PFSK-1 (cell line): ENCODE data around the gene OLIG2.

ENCODE experiments used
- POLR2AphosphoS5 ChIP-seq: IDR thresholded peaks from 2 replicates; pipeline ENCODE4 v1.6.1; 2012; ENCODE audit warnings: low read depth, mild to moderate bottlenecking, control low read depth, low read length, moderate library complexity
- SIN3A ChIP-seq: IDR thresholded peaks from 2 replicates; pipeline ENCODE4 v1.6.1; 2012; ENCODE audit warnings: mild to moderate bottlenecking, low read length, moderate library complexity, borderline replicate concordance; ENCODE audit not compliant: insufficient read depth
- TAF1 ChIP-seq: IDR thresholded peaks from 2 replicates; pipeline ENCODE4 v1.6.1; 2012; ENCODE audit warnings: low read length, control low read depth, borderline replicate concordance; ENCODE audit not compliant: insufficient read depth
- TF ChIP-seq, protein P1 (sequence below), 2 experiments: IDR thresholded peaks; 2 replicates each; pipeline versions ENCODE4 v1.6.1 to v1.8.0; 2011 to 2012; ENCODE audit warnings: low read depth in 2 of 2, low read length in 2 of 2, control low read depth in 1 of 2, inconsistent platforms in 1 of 2, mild to moderate bottlenecking in 1 of 2, moderate library complexity in 1 of 2; ENCODE audit not compliant: insufficient read depth in 1 of 2

DNA sequence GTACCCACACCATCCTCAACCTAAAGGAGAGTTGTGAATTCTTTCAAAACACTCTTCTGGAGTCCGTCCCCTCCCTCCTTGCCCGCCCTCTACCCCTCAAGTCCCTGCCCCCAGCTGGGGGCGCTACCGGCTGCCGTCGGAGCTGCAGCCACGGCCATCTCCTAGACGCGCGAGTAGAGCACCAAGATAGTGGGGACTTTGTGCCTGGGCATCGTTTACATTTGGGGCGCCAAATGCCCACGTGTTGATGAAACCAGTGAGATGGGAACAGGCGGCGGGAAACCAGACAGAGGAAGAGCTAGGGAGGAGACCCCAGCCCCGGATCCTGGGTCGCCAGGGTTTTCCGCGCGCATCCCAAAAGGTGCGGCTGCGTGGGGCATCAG, 638 bp upstream of the OLIG2 start:
- TF ChIP-seq POLR2AphosphoS5 (no peak), TAF1 (no peak), SIN3A (no peak)
- TF ChIP-seq, protein P1, sequence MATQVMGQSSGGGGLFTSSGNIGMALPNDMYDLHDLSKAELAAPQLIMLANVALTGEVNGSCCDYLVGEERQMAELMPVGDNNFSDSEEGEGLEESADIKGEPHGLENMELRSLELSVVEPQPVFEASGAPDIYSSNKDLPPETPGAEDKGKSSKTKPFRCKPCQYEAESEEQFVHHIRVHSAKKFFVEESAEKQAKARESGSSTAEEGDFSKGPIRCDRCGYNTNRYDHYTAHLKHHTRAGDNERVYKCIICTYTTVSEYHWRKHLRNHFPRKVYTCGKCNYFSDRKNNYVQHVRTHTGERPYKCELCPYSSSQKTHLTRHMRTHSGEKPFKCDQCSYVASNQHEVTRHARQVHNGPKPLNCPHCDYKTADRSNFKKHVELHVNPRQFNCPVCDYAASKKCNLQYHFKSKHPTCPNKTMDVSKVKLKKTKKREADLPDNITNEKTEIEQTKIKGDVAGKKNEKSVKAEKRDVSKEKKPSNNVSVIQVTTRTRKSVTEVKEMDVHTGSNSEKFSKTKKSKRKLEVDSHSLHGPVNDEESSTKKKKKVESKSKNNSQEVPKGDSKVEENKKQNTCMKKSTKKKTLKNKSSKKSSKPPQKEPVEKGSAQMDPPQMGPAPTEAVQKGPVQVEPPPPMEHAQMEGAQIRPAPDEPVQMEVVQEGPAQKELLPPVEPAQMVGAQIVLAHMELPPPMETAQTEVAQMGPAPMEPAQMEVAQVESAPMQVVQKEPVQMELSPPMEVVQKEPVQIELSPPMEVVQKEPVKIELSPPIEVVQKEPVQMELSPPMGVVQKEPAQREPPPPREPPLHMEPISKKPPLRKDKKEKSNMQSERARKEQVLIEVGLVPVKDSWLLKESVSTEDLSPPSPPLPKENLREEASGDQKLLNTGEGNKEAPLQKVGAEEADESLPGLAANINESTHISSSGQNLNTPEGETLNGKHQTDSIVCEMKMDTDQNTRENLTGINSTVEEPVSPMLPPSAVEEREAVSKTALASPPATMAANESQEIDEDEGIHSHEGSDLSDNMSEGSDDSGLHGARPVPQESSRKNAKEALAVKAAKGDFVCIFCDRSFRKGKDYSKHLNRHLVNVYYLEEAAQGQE (IDR thresholded peaks at IDR 0.05; ENCODE audit: insufficient read depth in 1 of 2, low read depth in 2 of 2, low read length in 2 of 2), result no peak
